Glutamatergic neuron (in vitro differentiated cells): ENCODE measurements around the gene FAM171A1. TPM values are rescaled to one million over a fixed set of nuclear protein-coding genes. Genes with fewer than 3 reads are reported as not detected.

ENCODE experiments used
- DNase-seq: peaks from one replicate; pipeline ENCODE4 v3.0.0; 2022
- H3K27ac Mint-ChIP-seq: one replicate; pipeline ENCODE4 v1.8.0; 2020; ENCODE audit warnings: mild to moderate bottlenecking, mixed read lengths, inconsistent platforms; ENCODE audit not compliant: unreplicated experiment
- H3K27me3 Mint-ChIP-seq: one replicate; pipeline ENCODE4 v1.8.0; 2020; ENCODE audit warnings: mild to moderate bottlenecking, moderate library complexity, mixed read lengths, inconsistent platforms; ENCODE audit not compliant: unreplicated experiment
- H3K36me3 Mint-ChIP-seq: one replicate; pipeline ENCODE4 v1.8.0; 2020; ENCODE audit warnings: mild to moderate bottlenecking, mixed read lengths, inconsistent platforms; ENCODE audit not compliant: unreplicated experiment
- H3K4me1 Mint-ChIP-seq: one replicate; pipeline ENCODE4 v1.8.0; 2020; ENCODE audit warnings: mild to moderate bottlenecking, low read depth, mixed read lengths, inconsistent platforms; ENCODE audit not compliant: unreplicated experiment
- H3K4me3 Mint-ChIP-seq: one replicate; pipeline ENCODE4 v1.8.0; 2020; ENCODE audit warnings: mild to moderate bottlenecking, mixed read lengths, inconsistent platforms; ENCODE audit not compliant: unreplicated experiment
- H3K9me3 Mint-ChIP-seq: one replicate; pipeline ENCODE4 v1.8.0; 2020; ENCODE audit warnings: mild to moderate bottlenecking, moderate library complexity, mixed read lengths, inconsistent platforms; ENCODE audit not compliant: unreplicated experiment
- total RNA-seq: library from RNA; stranded (reverse); fragmentation: NEBNext Ultra II Directional; extraction: Animal tissue kit (Norgen Biotek cat#: 25700); gene quantifications from one replicate; pipeline ENCODE4 v1.2.1, GENCODE V29; 2021; ENCODE audit not compliant: unreplicated experiment
- TF ChIP-seq, protein P1 (sequence below): fragments of 200-600 bp; sonication (generic); IDR thresholded peaks from one replicate; pipeline ENCODE4 v1.5.0; 2021; ENCODE audit not compliant: partially characterized antibody, unreplicated experiment

The FAM171A1 gene
- total RNA-seq, 1 donor from 2014 or later, result 186 TPM

DNA sequence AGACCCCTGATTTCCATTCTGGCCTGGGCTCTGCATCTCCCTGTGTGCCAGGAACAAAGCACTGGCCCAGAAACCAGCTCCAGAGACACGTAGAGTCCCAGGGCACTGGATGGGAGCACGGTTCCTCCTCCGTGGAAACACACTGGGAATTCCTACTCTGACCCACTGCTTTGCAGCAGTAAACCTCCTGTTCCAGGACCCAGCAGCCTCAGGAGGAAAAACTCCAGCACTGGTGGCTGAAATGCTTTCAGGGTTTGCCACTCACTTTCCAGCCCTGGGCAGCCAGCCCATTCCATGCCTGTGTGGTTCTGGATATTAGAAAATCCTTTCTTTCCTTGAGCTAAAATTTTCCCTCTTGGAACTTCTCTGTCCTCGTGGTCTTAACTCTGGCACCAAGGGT, 58.0 kb downstream of the FAM171A1 start:
- peaks cover 46% of the 10 kb centered on the region for H3K4me1 Mint-ChIP-seq
- no peak for DNase-seq
- peaks cover 5% of the 10 kb centered on the region for H3K27me3 Mint-ChIP-seq
- H3K27ac Mint-ChIP-seq, result peak overlapping the region; percentile 72
- H3K9me3 Mint-ChIP-seq, result peaks cover 12% of the 10 kb centered on the region
- H3K4me3 Mint-ChIP-seq, result no peak overlapping the region
- H3K36me3 Mint-ChIP-seq, result peaks cover 6% of the 10 kb centered on the region
- TF ChIP-seq, protein P1, sequence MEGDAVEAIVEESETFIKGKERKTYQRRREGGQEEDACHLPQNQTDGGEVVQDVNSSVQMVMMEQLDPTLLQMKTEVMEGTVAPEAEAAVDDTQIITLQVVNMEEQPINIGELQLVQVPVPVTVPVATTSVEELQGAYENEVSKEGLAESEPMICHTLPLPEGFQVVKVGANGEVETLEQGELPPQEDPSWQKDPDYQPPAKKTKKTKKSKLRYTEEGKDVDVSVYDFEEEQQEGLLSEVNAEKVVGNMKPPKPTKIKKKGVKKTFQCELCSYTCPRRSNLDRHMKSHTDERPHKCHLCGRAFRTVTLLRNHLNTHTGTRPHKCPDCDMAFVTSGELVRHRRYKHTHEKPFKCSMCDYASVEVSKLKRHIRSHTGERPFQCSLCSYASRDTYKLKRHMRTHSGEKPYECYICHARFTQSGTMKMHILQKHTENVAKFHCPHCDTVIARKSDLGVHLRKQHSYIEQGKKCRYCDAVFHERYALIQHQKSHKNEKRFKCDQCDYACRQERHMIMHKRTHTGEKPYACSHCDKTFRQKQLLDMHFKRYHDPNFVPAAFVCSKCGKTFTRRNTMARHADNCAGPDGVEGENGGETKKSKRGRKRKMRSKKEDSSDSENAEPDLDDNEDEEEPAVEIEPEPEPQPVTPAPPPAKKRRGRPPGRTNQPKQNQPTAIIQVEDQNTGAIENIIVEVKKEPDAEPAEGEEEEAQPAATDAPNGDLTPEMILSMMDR, result no peak

DNA sequence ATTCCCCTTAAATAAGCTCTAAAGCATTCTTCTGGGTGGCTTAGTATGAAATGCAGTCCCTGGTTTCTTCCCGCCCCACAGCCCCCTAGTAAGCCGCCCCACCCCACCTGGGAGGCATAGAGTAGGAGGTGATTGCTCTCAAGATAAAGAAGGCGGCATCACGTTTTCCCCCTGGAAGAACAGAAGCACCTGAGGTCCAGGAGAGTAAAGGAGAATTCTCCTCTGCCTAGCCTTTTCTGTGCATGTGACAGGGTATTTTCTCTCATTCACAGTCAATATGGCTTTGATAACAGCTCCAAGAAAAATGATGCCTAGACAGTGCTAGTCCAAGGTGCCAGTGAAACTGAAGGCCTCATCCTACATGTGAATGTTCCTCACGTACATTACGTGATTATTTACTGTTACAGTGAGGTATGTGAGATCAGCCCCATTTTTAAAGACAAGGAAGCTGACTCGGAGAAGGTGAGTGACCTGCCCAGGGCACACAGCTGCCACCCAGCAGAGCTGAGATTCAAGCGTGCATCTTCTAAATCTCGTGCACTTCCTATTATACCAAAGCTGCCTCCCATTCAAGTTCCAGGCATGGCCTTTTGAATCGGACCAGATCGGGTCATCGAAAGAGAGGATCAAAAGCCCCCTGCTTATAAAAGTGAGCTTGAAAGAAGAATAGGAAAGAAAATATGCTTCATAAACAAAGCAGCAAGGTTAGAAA, 59.4 kb downstream of the FAM171A1 start:
- Mint-ChIP-seq H3K27me3 (peaks cover 2% of the 10 kb centered on the region), H3K27ac (peak overlapping the region; percentile 77), H3K36me3 (peaks cover 2% of the 10 kb centered on the region), H3K4me1 (peaks cover 42% of the 10 kb centered on the region), H3K4me3 (no peak overlapping the region), H3K9me3 (peaks cover 8% of the 10 kb centered on the region)
- DNase-seq, result no peak
- TF ChIP-seq, protein P1, result no peak

DNA sequence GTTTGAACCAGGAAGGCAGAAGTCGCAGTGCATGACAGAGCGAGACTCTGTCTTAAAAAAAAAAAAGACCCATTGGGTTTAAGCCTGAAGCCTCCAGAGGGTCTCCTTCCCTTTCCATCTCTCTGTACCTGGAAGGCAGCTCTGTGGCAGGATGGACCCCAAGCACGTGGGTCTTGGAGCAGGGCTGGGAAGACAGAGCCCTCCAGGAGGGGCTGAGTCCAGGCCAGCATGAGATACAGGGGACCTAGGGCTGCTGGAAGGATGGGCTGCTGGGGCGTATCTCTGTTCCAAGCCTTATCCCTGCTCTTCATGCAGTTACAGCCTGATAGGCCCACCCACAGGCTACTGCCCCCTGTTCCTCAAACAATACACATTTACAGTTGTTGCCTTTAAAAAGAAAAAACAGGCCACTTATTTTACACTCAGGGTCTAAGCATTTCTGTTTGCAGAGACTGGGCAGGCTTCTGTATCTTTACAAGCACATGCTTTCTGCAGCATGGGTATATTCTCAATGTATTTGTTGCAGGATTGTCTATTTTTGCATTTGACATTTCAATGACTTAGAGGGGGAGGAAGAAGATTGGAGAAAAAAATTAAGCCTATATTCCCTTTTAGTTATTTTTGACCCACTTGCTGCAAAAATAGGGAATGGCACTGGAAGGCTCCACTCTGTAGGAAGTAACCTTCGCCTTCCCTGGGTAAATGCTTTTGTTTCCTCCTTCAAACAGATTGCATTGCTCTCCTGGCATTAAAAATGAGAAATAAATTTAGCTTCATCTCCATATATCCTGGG, 60.1 kb downstream of the FAM171A1 start:
- TF ChIP-seq, protein P1, result no peak
- H3K9me3 Mint-ChIP-seq, result peaks cover 8% of the 10 kb centered on the region
- H3K4me1 Mint-ChIP-seq, result peaks cover 36% of the 10 kb centered on the region
- H3K27me3 Mint-ChIP-seq, result no peaks in the 10 kb centered on the region
- H3K4me3 Mint-ChIP-seq, result no peak overlapping the region
- no peaks in the 10 kb centered on the region for H3K36me3 Mint-ChIP-seq
- peak overlapping the region; percentile 8 for H3K27ac Mint-ChIP-seq
- DNase-seq, result no peak

DNA sequence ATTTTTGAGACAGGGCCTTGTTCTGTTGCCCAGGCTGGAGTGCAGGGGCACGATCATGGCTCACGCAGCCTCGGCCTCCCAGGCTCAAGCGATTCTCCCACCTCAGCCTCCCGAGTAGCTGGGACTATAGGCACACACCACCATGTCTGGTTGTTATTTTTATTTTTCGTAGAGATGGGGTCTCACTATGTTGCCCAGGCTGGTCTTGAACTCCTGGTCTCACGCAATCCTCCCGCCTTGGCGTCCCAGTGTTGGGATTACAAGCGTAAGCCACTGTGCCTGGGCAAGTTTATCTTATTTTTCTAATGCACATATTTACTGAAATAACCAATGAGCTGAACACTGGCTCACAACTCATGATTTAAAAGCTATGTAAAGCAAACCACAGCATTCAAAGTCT, 61.9 kb downstream of the FAM171A1 start:
- peaks cover 5% of the 10 kb centered on the region for H3K9me3 Mint-ChIP-seq
- H3K4me3 Mint-ChIP-seq, result no peak overlapping the region
- H3K27ac Mint-ChIP-seq, result no peak overlapping the region
- DNase-seq, result no peak
- TF ChIP-seq, protein P1, result no peak
- peaks cover 27% of the 10 kb centered on the region for H3K4me1 Mint-ChIP-seq
- no peaks in the 10 kb centered on the region for H3K36me3 Mint-ChIP-seq
- H3K27me3 Mint-ChIP-seq, result no peaks in the 10 kb centered on the region
